Astrocyte (in vitro differentiated cells and primary cell): Measurements from ENCODE around the gene SETD6.

ENCODE experiments used
- EZH2 ChIP-seq: IDR thresholded peaks from 2 replicates; pipeline ENCODE4 v1.6.1; 2012; ENCODE audit warnings: mild to moderate bottlenecking, low read length, inconsistent platforms; ENCODE audit not compliant: insufficient read depth
- TF ChIP-seq, protein P1 (sequence below): IDR thresholded peaks from 2 replicates; pipeline ENCODE4 v1.5.1; 2011; ENCODE audit warnings: low read depth, mild to moderate bottlenecking, inconsistent platforms, low read length, moderate library complexity; ENCODE audit not compliant: insufficient read depth

DNA sequence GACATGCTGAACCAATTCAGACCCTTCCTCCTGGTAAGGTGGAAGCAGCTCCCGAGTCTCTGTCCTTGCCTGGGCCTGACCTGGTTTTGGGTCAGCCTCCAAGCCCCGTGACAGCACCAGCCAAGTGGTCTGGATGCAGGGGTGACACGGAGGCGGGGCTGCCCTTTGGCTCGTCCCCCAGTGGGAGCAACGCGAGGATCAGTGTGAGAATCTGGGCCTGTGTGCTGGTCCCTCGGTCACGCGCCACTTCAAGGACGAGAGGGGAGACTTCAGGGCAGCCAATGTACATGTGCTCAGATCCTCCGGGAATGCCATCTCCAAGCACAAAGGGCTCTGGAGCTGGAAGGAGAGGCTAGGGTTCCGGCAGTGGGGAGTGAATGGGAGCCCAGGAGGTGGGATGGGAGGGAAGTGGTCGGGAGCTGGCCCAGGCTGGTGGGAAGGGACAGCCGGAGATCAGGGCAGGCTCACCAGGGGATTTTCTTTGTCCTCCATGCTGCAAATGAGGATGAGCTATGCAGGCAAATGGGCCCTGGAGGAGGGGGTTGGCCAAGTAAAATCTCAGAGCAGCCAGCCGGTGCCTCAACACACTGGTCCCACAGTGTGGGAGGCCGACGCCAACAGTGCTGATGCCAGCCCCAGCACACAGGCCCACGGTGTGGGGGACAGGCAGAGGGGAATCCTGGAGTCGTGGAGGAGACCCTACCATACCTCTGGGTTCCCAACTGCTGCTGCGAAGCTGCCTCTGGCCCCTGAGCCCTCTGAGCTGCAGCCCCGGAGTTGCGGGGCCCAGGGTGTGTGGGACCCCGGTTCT, 19.6 kb upstream of the SETD6 start:
- TF ChIP-seq, protein P1, sequence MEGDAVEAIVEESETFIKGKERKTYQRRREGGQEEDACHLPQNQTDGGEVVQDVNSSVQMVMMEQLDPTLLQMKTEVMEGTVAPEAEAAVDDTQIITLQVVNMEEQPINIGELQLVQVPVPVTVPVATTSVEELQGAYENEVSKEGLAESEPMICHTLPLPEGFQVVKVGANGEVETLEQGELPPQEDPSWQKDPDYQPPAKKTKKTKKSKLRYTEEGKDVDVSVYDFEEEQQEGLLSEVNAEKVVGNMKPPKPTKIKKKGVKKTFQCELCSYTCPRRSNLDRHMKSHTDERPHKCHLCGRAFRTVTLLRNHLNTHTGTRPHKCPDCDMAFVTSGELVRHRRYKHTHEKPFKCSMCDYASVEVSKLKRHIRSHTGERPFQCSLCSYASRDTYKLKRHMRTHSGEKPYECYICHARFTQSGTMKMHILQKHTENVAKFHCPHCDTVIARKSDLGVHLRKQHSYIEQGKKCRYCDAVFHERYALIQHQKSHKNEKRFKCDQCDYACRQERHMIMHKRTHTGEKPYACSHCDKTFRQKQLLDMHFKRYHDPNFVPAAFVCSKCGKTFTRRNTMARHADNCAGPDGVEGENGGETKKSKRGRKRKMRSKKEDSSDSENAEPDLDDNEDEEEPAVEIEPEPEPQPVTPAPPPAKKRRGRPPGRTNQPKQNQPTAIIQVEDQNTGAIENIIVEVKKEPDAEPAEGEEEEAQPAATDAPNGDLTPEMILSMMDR: no peak
- TF ChIP-seq EZH2: no peak
